WTC11 (cell line): Measurements from ENCODE around the gene TOMM7. TPM values are rescaled to one million over a fixed set of nuclear protein-coding genes. Genes with fewer than 3 reads are reported as not detected.

Source experiments
- ATAC-seq: fragments of 200-7000 bp; cut with Tn5 transposase; 2 replicates; pipeline ENCODE4 v1.10.0; 2021; ENCODE audit warnings: mild to moderate bottlenecking, moderate library complexity
- CTCF ChIA-PET: fragments of 300-600 bp; sonication (Branson Sonifier 250); formaldehyde crosslinking; loops from one replicate; lab custom pipeline; 2021; ENCODE audit warnings: antibody characterized with exemption; lab: Charles Lee
- POLR2A ChIA-PET: fragments of 350-600 bp; sonication (Branson Sonifier 250); formaldehyde crosslinking; loops from one replicate; lab custom pipeline; 2021; ENCODE audit warnings: antibody characterized with exemption; lab: Charles Lee
- DNase-seq: peaks from one replicate; pipeline ENCODE4 v3.0.0; 2021; ENCODE audit warnings: low spot score
- H3K27ac Mint-ChIP-seq: 2 replicates; pipeline ENCODE4 v1.8.0; 2021; ENCODE audit warnings: mixed read lengths
- H3K27me3 Mint-ChIP-seq: 2 replicates; pipeline ENCODE4 v1.8.0; 2021; ENCODE audit warnings: low read depth, mild to moderate bottlenecking, moderate library complexity, mixed read lengths
- H3K36me3 Mint-ChIP-seq: 2 replicates; pipeline ENCODE4 v1.8.0; 2021; ENCODE audit warnings: mixed read lengths
- H3K4me1 Mint-ChIP-seq: 2 replicates; pipeline ENCODE4 v1.8.0; 2022; ENCODE audit warnings: mixed read lengths
- H3K4me3 Mint-ChIP-seq: 2 replicates; pipeline ENCODE4 v1.8.0; 2021; ENCODE audit warnings: mild to moderate bottlenecking, moderate library complexity, mixed read lengths
- H3K9me3 Mint-ChIP-seq: 2 replicates; pipeline ENCODE4 v1.8.0; 2021; ENCODE audit warnings: mixed read lengths
- EMX1 ChIP-seq: fragments of 250-450 bp; sonication (Bioruptor Pico); IDR thresholded peaks from 2 replicates; pipeline ENCODE4 v1.8.0; 2021; ENCODE audit warnings: mild to moderate bottlenecking
- GTF2I ChIP-seq: fragments of 250-450 bp; sonication (Bioruptor Pico); conservative IDR thresholded peaks from 2 replicates; pipeline ENCODE4 v1.4.0; 2021; ENCODE audit warnings: mild to moderate bottlenecking
- NFATC4 ChIP-seq: fragments of 250-450 bp; sonication (Bioruptor Pico); IDR thresholded peaks from 2 replicates; pipeline ENCODE4 v1.9.0; 2021; ENCODE audit warnings: mild to moderate bottlenecking
- ZNF219 ChIP-seq: sonication (generic); formaldehyde crosslinking; IDR thresholded peaks from 2 replicates; pipeline ENCODE4 v1.8.0; 2023; ENCODE audit warnings: missing genetic modification reagents, mild to moderate bottlenecking, borderline replicate concordance
- ZNF416 ChIP-seq: fragments of 250-450 bp; sonication (Bioruptor Pico); IDR thresholded peaks from 2 replicates; pipeline ENCODE4 v1.9.0; 2021; ENCODE audit warnings: mild to moderate bottlenecking, inconsistent platforms
- total RNA-seq: library from RNA; stranded (reverse); gene quantifications from 3 replicates; pipeline ENCODE4 v1.2.3, GENCODE V29; 2021
- TF ChIP-seq, protein P1 (sequence below): sonication (generic); formaldehyde crosslinking; IDR thresholded peaks from 2 replicates; pipeline ENCODE4 v1.8.0; 2023; ENCODE audit warnings: mild to moderate bottlenecking, missing genetic modification reagents
- TF ChIP-seq, protein P2 (sequence below): fragments of 250-450 bp; sonication (Bioruptor Pico); IDR thresholded peaks from 2 replicates; pipeline ENCODE4 v1.9.0; 2021; ENCODE audit warnings: mild to moderate bottlenecking, borderline replicate concordance
- TF ChIP-seq, protein P3 (sequence below): sonication (generic); formaldehyde crosslinking; IDR thresholded peaks from 2 replicates; pipeline ENCODE4 v1.8.1; 2023; ENCODE audit warnings: mild to moderate bottlenecking, missing genetic modification reagents, moderate library complexity
- TF ChIP-seq, protein P4 (sequence below): sonication (generic); formaldehyde crosslinking; IDR thresholded peaks from 2 replicates; pipeline ENCODE4 v1.8.1; 2022; ENCODE audit warnings: missing genetic modification reagents, borderline replicate concordance
- TF ChIP-seq, protein P5 (sequence below): sonication (generic); formaldehyde crosslinking; IDR thresholded peaks from 2 replicates; pipeline ENCODE4 v1.8.0; 2022; ENCODE audit warnings: mild to moderate bottlenecking, missing genetic modification reagents
- TF ChIP-seq, protein P6 (sequence below): sonication (generic); formaldehyde crosslinking; IDR thresholded peaks from 2 replicates; pipeline ENCODE4 v1.8.1; 2022; ENCODE audit warnings: low read depth, missing genetic modification reagents, borderline replicate concordance
- TF ChIP-seq, protein P7 (sequence below): sonication (generic); formaldehyde crosslinking; IDR thresholded peaks from 2 replicates; pipeline ENCODE4 v1.8.1; 2023; ENCODE audit warnings: mild to moderate bottlenecking, missing genetic modification reagents
- TF ChIP-seq, protein P8 (sequence below): fragments of 200-600 bp; IDR thresholded peaks from 2 replicates; pipeline ENCODE4 v1.8.0; 2022; ENCODE audit warnings: antibody characterized with exemption

The TOMM7 gene
- total RNA-seq, 1 experiment from 2014 or later: 500 TPM

DNA sequence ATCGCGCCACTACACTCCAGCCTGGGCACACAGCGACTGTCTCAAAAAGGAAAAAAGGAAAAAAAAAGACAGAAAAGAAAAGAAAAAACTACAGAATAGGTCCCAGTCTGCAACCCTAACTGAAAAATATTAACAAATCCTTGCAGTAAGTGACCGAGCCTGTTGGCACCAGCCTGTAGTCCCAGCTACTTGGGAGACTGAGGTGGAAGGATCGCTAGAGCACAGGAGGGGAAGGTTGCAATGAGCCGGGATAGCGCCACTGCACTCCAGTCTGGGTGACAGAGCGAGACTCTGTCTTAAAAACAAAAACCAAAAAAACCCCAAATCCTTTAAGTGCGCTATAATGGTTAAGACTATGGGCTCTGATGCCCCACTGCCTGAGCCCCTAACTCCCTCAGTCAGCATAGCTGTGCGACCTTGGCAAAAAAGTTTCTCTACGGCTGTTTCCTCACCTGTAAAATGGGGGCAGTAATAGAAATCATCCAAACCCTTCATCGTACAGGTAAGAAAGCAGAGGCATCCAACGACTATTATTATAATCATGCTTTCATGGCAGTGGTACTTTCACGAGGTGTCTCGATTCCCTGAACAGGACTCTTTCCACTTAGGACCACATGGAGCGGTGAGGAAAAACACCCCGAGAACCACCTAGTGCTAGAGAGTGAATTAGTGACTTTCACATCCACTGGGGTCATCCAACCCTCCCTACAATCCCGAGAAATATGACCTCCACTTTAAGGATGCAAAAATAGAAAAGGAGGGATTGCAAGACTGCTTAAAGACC lies 755 bp downstream of the TOMM7 start:
- POLR2A ChIA-PET: interaction anchor here (0.6 to 1.2 kb wide), 4 partner anchors 10 to 284 kb away, joined by 3 to 5 read pairs (median 3); partner anchors contain the start of gene KLHL7
- Mint-ChIP-seq H3K36me3 (peaks cover 26% of the 10 kb centered on the region), H3K27me3 (no peaks in the 10 kb centered on the region), H3K4me3 (peak overlapping the region; percentile 99), H3K9me3 (no peaks in the 10 kb centered on the region), H3K4me1 (peaks cover 40% of the 10 kb centered on the region), H3K27ac (peak overlapping the region; percentile 98)
- no peak for TF ChIP-seq ZNF416 (CRISPR knock-in tag)
- TF ChIP-seq, protein P1, sequence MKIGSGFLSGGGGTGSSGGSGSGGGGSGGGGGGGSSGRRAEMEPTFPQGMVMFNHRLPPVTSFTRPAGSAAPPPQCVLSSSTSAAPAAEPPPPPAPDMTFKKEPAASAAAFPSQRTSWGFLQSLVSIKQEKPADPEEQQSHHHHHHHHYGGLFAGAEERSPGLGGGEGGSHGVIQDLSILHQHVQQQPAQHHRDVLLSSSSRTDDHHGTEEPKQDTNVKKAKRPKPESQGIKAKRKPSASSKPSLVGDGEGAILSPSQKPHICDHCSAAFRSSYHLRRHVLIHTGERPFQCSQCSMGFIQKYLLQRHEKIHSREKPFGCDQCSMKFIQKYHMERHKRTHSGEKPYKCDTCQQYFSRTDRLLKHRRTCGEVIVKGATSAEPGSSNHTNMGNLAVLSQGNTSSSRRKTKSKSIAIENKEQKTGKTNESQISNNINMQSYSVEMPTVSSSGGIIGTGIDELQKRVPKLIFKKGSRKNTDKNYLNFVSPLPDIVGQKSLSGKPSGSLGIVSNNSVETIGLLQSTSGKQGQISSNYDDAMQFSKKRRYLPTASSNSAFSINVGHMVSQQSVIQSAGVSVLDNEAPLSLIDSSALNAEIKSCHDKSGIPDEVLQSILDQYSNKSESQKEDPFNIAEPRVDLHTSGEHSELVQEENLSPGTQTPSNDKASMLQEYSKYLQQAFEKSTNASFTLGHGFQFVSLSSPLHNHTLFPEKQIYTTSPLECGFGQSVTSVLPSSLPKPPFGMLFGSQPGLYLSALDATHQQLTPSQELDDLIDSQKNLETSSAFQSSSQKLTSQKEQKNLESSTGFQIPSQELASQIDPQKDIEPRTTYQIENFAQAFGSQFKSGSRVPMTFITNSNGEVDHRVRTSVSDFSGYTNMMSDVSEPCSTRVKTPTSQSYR: no peak
- 0 out of 2 replicates have a peak, but pooled peaks have one; percentile 28 for TF ChIP-seq NFATC4 (CRISPR knock-in tag)
- CTCF ChIA-PET: interaction anchor here (0.7 to 2.8 kb wide), 8 partner anchors 10 to 262 kb away, joined by 3 to 21 read pairs (median 6); no protein-coding TSS in a partner anchor
- ATAC-seq (no peak; the same call in 1 of the 2 replicates), DNase-seq (no peak)

DNA sequence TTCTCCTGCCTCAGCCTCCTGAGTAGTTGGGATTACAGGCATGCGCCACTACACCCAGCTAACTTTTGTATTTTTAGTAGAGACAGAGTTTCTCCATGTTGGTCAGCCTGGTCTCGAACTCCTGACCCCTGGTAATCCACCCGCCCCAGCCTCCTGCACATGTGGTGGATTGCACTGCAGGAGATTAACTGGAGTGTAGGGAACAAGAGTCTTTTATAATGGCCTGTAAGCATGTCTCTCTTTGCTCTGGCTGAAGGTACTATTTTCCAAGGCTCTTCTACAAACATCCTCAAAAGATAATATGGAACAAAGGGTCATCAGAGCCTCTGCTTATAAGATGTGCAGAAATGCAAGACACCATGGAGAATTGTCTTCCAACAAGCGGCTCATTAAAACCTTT lies 3.2 kb downstream of the TOMM7 start:
- Mint-ChIP-seq H3K27me3 (no peaks in the 10 kb centered on the region), H3K27ac (peak overlapping the region; percentile 64)
- TF ChIP-seq, protein P2, sequence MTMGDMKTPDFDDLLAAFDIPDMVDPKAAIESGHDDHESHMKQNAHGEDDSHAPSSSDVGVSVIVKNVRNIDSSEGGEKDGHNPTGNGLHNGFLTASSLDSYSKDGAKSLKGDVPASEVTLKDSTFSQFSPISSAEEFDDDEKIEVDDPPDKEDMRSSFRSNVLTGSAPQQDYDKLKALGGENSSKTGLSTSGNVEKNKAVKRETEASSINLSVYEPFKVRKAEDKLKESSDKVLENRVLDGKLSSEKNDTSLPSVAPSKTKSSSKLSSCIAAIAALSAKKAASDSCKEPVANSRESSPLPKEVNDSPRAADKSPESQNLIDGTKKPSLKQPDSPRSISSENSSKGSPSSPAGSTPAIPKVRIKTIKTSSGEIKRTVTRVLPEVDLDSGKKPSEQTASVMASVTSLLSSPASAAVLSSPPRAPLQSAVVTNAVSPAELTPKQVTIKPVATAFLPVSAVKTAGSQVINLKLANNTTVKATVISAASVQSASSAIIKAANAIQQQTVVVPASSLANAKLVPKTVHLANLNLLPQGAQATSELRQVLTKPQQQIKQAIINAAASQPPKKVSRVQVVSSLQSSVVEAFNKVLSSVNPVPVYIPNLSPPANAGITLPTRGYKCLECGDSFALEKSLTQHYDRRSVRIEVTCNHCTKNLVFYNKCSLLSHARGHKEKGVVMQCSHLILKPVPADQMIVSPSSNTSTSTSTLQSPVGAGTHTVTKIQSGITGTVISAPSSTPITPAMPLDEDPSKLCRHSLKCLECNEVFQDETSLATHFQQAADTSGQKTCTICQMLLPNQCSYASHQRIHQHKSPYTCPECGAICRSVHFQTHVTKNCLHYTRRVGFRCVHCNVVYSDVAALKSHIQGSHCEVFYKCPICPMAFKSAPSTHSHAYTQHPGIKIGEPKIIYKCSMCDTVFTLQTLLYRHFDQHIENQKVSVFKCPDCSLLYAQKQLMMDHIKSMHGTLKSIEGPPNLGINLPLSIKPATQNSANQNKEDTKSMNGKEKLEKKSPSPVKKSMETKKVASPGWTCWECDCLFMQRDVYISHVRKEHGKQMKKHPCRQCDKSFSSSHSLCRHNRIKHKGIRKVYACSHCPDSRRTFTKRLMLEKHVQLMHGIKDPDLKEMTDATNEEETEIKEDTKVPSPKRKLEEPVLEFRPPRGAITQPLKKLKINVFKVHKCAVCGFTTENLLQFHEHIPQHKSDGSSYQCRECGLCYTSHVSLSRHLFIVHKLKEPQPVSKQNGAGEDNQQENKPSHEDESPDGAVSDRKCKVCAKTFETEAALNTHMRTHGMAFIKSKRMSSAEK: no peak
- TF ChIP-seq, protein P3, sequence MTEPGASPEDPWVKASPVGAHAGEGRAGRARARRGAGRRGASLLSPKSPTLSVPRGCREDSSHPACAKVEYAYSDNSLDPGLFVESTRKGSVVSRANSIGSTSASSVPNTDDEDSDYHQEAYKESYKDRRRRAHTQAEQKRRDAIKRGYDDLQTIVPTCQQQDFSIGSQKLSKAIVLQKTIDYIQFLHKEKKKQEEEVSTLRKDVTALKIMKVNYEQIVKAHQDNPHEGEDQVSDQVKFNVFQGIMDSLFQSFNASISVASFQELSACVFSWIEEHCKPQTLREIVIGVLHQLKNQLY (CRISPR knock-in tag): no peak
- TF ChIP-seq ZNF416 (CRISPR knock-in tag) (no peak), GTF2I (no peak), ZNF219 (no peak), EMX1 (CRISPR knock-in tag) (no peak)
- TF ChIP-seq, protein P4, sequence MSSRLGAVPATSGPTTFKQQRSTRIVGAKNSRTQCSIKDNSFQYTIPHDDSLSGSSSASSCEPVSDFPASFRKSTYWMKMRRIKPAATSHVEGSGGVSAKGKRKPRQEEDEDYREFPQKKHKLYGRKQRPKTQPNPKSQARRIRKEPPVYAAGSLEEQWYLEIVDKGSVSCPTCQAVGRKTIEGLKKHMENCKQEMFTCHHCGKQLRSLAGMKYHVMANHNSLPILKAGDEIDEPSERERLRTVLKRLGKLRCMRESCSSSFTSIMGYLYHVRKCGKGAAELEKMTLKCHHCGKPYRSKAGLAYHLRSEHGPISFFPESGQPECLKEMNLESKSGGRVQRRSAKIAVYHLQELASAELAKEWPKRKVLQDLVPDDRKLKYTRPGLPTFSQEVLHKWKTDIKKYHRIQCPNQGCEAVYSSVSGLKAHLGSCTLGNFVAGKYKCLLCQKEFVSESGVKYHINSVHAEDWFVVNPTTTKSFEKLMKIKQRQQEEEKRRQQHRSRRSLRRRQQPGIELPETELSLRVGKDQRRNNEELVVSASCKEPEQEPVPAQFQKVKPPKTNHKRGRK (CRISPR knock-in tag): no peak
- TF ChIP-seq, protein P5, sequence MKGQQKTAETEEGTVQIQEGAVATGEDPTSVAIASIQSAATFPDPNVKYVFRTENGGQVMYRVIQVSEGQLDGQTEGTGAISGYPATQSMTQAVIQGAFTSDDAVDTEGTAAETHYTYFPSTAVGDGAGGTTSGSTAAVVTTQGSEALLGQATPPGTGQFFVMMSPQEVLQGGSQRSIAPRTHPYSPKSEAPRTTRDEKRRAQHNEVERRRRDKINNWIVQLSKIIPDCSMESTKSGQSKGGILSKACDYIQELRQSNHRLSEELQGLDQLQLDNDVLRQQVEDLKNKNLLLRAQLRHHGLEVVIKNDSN (CRISPR knock-in tag): no peak
- TF ChIP-seq, protein P6, sequence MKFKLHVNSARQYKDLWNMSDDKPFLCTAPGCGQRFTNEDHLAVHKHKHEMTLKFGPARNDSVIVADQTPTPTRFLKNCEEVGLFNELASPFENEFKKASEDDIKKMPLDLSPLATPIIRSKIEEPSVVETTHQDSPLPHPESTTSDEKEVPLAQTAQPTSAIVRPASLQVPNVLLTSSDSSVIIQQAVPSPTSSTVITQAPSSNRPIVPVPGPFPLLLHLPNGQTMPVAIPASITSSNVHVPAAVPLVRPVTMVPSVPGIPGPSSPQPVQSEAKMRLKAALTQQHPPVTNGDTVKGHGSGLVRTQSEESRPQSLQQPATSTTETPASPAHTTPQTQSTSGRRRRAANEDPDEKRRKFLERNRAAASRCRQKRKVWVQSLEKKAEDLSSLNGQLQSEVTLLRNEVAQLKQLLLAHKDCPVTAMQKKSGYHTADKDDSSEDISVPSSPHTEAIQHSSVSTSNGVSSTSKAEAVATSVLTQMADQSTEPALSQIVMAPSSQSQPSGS: no peak
- TF ChIP-seq, protein P7, sequence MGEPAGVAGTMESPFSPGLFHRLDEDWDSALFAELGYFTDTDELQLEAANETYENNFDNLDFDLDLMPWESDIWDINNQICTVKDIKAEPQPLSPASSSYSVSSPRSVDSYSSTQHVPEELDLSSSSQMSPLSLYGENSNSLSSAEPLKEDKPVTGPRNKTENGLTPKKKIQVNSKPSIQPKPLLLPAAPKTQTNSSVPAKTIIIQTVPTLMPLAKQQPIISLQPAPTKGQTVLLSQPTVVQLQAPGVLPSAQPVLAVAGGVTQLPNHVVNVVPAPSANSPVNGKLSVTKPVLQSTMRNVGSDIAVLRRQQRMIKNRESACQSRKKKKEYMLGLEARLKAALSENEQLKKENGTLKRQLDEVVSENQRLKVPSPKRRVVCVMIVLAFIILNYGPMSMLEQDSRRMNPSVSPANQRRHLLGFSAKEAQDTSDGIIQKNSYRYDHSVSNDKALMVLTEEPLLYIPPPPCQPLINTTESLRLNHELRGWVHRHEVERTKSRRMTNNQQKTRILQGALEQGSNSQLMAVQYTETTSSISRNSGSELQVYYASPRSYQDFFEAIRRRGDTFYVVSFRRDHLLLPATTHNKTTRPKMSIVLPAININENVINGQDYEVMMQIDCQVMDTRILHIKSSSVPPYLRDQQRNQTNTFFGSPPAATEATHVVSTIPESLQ (CRISPR knock-in tag): no peak
- TF ChIP-seq, protein P8, sequence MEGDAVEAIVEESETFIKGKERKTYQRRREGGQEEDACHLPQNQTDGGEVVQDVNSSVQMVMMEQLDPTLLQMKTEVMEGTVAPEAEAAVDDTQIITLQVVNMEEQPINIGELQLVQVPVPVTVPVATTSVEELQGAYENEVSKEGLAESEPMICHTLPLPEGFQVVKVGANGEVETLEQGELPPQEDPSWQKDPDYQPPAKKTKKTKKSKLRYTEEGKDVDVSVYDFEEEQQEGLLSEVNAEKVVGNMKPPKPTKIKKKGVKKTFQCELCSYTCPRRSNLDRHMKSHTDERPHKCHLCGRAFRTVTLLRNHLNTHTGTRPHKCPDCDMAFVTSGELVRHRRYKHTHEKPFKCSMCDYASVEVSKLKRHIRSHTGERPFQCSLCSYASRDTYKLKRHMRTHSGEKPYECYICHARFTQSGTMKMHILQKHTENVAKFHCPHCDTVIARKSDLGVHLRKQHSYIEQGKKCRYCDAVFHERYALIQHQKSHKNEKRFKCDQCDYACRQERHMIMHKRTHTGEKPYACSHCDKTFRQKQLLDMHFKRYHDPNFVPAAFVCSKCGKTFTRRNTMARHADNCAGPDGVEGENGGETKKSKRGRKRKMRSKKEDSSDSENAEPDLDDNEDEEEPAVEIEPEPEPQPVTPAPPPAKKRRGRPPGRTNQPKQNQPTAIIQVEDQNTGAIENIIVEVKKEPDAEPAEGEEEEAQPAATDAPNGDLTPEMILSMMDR: no peak
- TF ChIP-seq, all 79 proteins: peak for 0
- peaks cover 50% of the 10 kb centered on the region for H3K4me1 Mint-ChIP-seq
- peaks cover 46% of the 10 kb centered on the region for H3K36me3 Mint-ChIP-seq
- peak overlapping the region; percentile 99 for H3K4me3 Mint-ChIP-seq
- H3K9me3 Mint-ChIP-seq: no peaks in the 10 kb centered on the region
- ChIA-PET CTCF (no interaction called here), POLR2A (no interaction called here)
- DNase-seq (no peak), ATAC-seq (no peak)
